Thyroid gland (tissue), 4 donors: ENCODE data around the gene AFF3. TPM values are rescaled to one million over a fixed set of nuclear protein-coding genes. Genes with fewer than 3 reads are reported as not detected.

Experiments
- DNase-seq, 2 donors: peaks; one replicate each; pipeline ENCODE4 v3.0.0-alpha.2; 2019
- H3K27ac ChIP-seq, 3 donors: fragments of 200-600 bp; sonication (generic); 1 replicate in 2 of 3; 2 replicates in 1 of 3; pipeline ENCODE4 v1.5.1; 2016 to 2019; ENCODE audit warnings: mild to moderate bottlenecking in 1 of 3, moderate library complexity in 1 of 3
- H3K27me3 ChIP-seq: fragments of 200-600 bp; sonication (generic); one replicate; pipeline ENCODE4 v1.5.1; 2019
- H3K36me3 ChIP-seq, 2 donors: fragments of 200-600 bp; sonication (generic); one replicate each; pipeline ENCODE4 v1.5.1; 2016 to 2019
- H3K4me1 ChIP-seq, 2 donors: fragments of 200-600 bp; sonication (generic); one replicate each; pipeline ENCODE4 v1.5.1; 2017 to 2019
- H3K4me3 ChIP-seq, 3 donors: fragments of 200-600 bp; sonication (generic); replicated peaks in 1 of 3; 1 replicate in 2 of 3; 2 replicates in 1 of 3; pipeline ENCODE4 v1.5.1; 2016; ENCODE audit warnings: mild to moderate bottlenecking in 1 of 3
- H3K9me3 ChIP-seq: fragments of 200-600 bp; sonication (generic); one replicate; pipeline ENCODE4 v1.5.1; 2017
- POLR2A ChIP-seq, 2 donors: fragments of 450-650 bp; IDR thresholded peaks; one replicate each; pipeline ENCODE4 v1.6.1; 2017; ENCODE audit warnings: antibody characterized with exemption in 2 of 2, mild to moderate bottlenecking in 2 of 2, moderate library complexity in 1 of 2
- WGBS, 2 donors: methylation state at CpG; one replicate each; pipeline ENCODE4 v1.1.5; 2017; 5-methylcytosine and 5-hydroxymethylcytosine counted together
- intact Hi-C: fragments of 100-400 bp; cut with DNase I; formaldehyde crosslinking; loops from one replicate; pipeline ENCODE4 v1.15.1; 2023
- total RNA-seq, 4 donors: library from RNA; depleted of rRNA; stranded (reverse); fragments of >200 nt; gene quantifications; one replicate each; pipeline ENCODE4 v1.2.3, GENCODE V29; 2016
- TF ChIP-seq, protein P1 (sequence below), 6 experiments: fragments of 200-600 bp in 3 of 6; fragments of 450-650 bp in 3 of 6; sonication (generic) in 3 of 6; IDR thresholded peaks; one replicate each; pipeline ENCODE4 v1.5.1; 2016 to 2019; ENCODE audit warnings: antibody characterized with exemption in 6 of 6, mild to moderate bottlenecking in 2 of 6, inconsistent platforms in 1 of 6, moderate library complexity in 1 of 6

AFF3 gene
- total RNA-seq, 4 donors from 2014 or later, result 0.54 to 2.6 (median 1.1) TPM

- TF ChIP-seq POLR2A (IDR thresholded peaks at IDR 0.05), result no peak
- TF ChIP-seq, protein P1, sequence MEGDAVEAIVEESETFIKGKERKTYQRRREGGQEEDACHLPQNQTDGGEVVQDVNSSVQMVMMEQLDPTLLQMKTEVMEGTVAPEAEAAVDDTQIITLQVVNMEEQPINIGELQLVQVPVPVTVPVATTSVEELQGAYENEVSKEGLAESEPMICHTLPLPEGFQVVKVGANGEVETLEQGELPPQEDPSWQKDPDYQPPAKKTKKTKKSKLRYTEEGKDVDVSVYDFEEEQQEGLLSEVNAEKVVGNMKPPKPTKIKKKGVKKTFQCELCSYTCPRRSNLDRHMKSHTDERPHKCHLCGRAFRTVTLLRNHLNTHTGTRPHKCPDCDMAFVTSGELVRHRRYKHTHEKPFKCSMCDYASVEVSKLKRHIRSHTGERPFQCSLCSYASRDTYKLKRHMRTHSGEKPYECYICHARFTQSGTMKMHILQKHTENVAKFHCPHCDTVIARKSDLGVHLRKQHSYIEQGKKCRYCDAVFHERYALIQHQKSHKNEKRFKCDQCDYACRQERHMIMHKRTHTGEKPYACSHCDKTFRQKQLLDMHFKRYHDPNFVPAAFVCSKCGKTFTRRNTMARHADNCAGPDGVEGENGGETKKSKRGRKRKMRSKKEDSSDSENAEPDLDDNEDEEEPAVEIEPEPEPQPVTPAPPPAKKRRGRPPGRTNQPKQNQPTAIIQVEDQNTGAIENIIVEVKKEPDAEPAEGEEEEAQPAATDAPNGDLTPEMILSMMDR (IDR thresholded peaks at IDR 0.05), result no peak
- Histone ChIP-seq H3K27ac (no peak overlapping the region), H3K4me1 (peaks cover 30 to 43% of the 10 kb centered on the region in 2 donors), H3K36me3 (no peaks in the 10 kb centered on the region), H3K9me3 (no peaks in the 10 kb centered on the region), H3K27me3 (no peaks in the 10 kb centered on the region), H3K4me3 (no peak overlapping the region)
- peak in 1 of 2 donors; percentile 31 for DNase-seq
- 78 to 82% methylated on average over 16 of the region's 16 CpGs for WGBS, 2 donors
- intact Hi-C loops, result no loop called here
Observed at GRCh38 chr2:99880148-99880963, 262.0 kb downstream of the AFF3 start.

DNA sequence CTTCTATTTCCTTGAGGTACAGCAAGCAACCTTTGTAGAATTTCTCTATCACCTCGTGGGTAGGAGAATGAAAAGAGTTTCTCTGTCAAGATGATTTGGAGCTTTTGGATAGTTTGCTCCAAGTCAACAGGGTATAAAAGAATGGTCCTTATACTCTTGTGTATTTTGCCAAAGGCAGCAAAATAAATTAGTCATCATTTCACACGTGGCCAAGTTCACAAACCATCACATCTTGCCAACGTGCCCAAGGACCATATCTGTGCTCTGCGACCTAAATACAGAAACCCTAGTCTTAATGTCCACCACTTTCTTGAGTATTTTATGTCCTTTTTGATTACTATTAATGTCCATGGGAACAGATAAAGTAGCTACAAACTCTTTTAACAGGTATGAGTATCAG is 262.9 kb downstream of the AFF3 start:
- intact Hi-C loops, result no loop called here
- no peak for TF ChIP-seq POLR2A (IDR thresholded peaks at IDR 0.05)
- TF ChIP-seq, protein P1 (IDR thresholded peaks at IDR 0.05), result no peak
- WGBS, 2 donors, result 28 to 30% methylated on average over 4 of the region's 4 CpGs
- H3K27ac ChIP-seq, result no peak overlapping the region
- no peaks in the 10 kb centered on the region for H3K36me3 ChIP-seq
- H3K9me3 ChIP-seq, result no peaks in the 10 kb centered on the region
- H3K4me1 ChIP-seq, result peaks cover 30 to 43% of the 10 kb centered on the region in 2 donors
- H3K4me3 ChIP-seq, result no peak overlapping the region
- peak; percentile 44 to 47 for DNase-seq
- no peaks in the 10 kb centered on the region for H3K27me3 ChIP-seq

- intact Hi-C loops, result no loop called here
- no peak overlapping the region for H3K27ac ChIP-seq
- H3K4me1 ChIP-seq, result peaks cover 30 to 42% of the 10 kb centered on the region in 2 donors
- no peaks in the 10 kb centered on the region for H3K27me3 ChIP-seq
- no peak overlapping the region for H3K4me3 ChIP-seq
- WGBS, 2 donors, result 80 to 87% methylated on average over 5 of the region's 5 CpGs
- TF ChIP-seq, protein P1 (IDR thresholded peaks at IDR 0.05), result no peak
- TF ChIP-seq POLR2A (IDR thresholded peaks at IDR 0.05), result no peak
- H3K36me3 ChIP-seq, result no peaks in the 10 kb centered on the region
- no peak for DNase-seq
- H3K9me3 ChIP-seq, result no peaks in the 10 kb centered on the region
Observed at GRCh38 chr2:99878581-99879350, 263.6 kb downstream of the AFF3 start.

DNA sequence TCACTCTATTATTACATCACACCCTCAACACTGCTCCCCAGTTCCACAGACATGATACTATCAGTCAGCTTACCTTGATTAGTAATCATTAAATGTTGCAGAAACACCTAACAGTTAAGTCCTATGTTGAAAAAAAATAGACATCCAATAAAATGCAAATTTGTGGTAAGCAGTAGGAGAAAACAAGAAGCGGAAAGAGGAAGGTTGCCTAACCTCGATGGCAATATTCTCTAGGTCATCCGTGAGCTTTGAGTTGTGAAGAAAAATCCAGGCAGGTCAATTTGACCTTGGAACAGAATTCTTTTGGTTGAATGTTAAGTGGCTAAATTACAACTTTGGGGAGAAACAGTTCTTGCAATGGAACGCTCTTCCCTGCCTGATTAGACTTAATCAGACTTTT is 264.4 kb downstream of the AFF3 start:
- Histone ChIP-seq H3K4me3 (no peak overlapping the region), H3K27me3 (no peaks in the 10 kb centered on the region), H3K4me1 (peaks cover 23 to 34% of the 10 kb centered on the region in 2 donors), H3K27ac (no peak overlapping the region), H3K9me3 (no peaks in the 10 kb centered on the region), H3K36me3 (no peaks in the 10 kb centered on the region)
- DNase-seq, result no peak
- TF ChIP-seq, protein P1 (IDR thresholded peaks at IDR 0.05), result no peak
- no peak for TF ChIP-seq POLR2A (IDR thresholded peaks at IDR 0.05)
- intact Hi-C loops, result no loop called here
- 85 to 92% methylated on average over 4 of the region's 4 CpGs for WGBS, 2 donors

DNA sequence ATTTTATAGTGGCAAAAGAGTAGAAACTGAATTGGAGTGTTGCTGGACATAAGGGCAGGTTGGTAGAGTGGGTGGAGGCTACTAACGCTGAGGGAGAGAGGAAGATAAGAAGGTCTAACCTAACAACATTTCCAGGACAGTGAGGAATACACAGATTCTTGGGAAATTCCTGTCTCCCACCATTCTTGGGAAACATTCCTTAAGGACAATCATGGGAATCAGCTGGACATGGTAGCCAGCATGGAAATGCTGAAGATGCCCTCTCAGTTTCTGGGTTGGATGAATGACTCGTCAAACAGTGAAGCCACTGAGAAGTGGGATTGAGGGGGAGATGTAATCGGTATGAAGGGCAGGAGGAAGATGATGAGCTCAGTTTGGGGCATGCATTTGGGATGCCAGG is 265.4 kb downstream of the AFF3 start:
- Histone ChIP-seq H3K27me3 (no peaks in the 10 kb centered on the region), H3K9me3 (no peaks in the 10 kb centered on the region), H3K4me3 (no peak overlapping the region), H3K4me1 (peaks cover 13 to 24% of the 10 kb centered on the region in 2 donors), H3K36me3 (no peaks in the 10 kb centered on the region), H3K27ac (no peak overlapping the region)
- DNase-seq, result no peak
- intact Hi-C loops, result no loop called here
- 90 to 93% methylated on average over 3 of the region's 3 CpGs for WGBS, 2 donors
- TF ChIP-seq, protein P1 (IDR thresholded peaks at IDR 0.05), result no peak
- no peak for TF ChIP-seq POLR2A (IDR thresholded peaks at IDR 0.05)
